ENCODE data around the gene ADORA2A.

- TF ChIP-seq EZH2 (IDR thresholded peaks at IDR 0.05; ENCODE audit: insufficient read depth, poor library complexity, severe bottlenecking) (no peak), EZH2phosphoT487 (IDR thresholded peaks at IDR 0.05; ENCODE audit: insufficient read depth, low read depth) (no peak)
Observed at GRCh38 chr22:24419475-24419850, 7.9 kb upstream of the ADORA2A start.
